Fibroblast of lung (primary cell): ENCODE data around the gene KLRC2. TPM values are rescaled to one million over a fixed set of nuclear protein-coding genes. Genes with fewer than 3 reads are reported as not detected.
"Not testable (repeated sequence)": the region's sequence is repeated elsewhere in the genome, so short reads cannot be mapped to it uniquely, and the experiment has no call there.

Source experiments
- DNase-seq, 2 donors: peaks; one replicate each; pipeline versions ENCODE4 v3.0.0 to v3.0.0-alpha.2; 2010; ENCODE audit warnings: low read depth in 2 of 2
- H2AFZ ChIP-seq: 2 replicates; pipeline ENCODE4 v1.5.1; 2012; ENCODE audit warnings: low read length, control low read depth, inconsistent platforms
- H3K27ac ChIP-seq: 2 replicates; pipeline ENCODE4 v1.5.1; 2011; ENCODE audit warnings: low read length, control low read depth; ENCODE audit not compliant: insufficient read depth
- H3K27me3 ChIP-seq: 2 replicates; pipeline ENCODE4 v1.5.1; 2011; ENCODE audit warnings: mild to moderate bottlenecking, low read length; ENCODE audit not compliant: control insufficient read depth, insufficient read depth
- H3K36me3 ChIP-seq: 2 replicates; pipeline ENCODE4 v1.5.1; 2011; ENCODE audit warnings: low read length; ENCODE audit not compliant: control insufficient read depth, insufficient read depth
- H3K4me1 ChIP-seq: 2 replicates; pipeline ENCODE4 v1.5.1; 2011; ENCODE audit warnings: low read length; ENCODE audit not compliant: control insufficient read depth, insufficient read depth; ENCODE audit errors: extremely low read depth
- H3K4me2 ChIP-seq: 2 replicates; pipeline ENCODE4 v1.5.1; 2011; ENCODE audit warnings: low read length, control low read depth; ENCODE audit not compliant: insufficient read depth; ENCODE audit errors: extremely low read depth
- H3K4me3 ChIP-seq, 4 experiments: fragments of 200-600 bp in 1 of 4; sonication (generic) in 1 of 4; replicated peaks in 1 of 4; 2 replicates each; pipeline ENCODE4 v1.5.1; 2011 to 2016; ENCODE audit warnings: low read length in 4 of 4, low read depth in 3 of 4, mild to moderate bottlenecking in 3 of 4, control low read depth in 2 of 4, inconsistent platforms in 1 of 4, mixed read lengths in 1 of 4; ENCODE audit not compliant: insufficient read depth in 1 of 4; ENCODE audit errors: control extremely low read depth in 1 of 4
- H3K79me2 ChIP-seq: 2 replicates; pipeline ENCODE4 v1.5.1; 2012; ENCODE audit warnings: mild to moderate bottlenecking, low read length, inconsistent platforms; ENCODE audit not compliant: control insufficient read depth, insufficient read depth
- H3K9ac ChIP-seq: 2 replicates; pipeline ENCODE4 v1.5.1; 2011; ENCODE audit warnings: mild to moderate bottlenecking, low read length, control low read depth; ENCODE audit not compliant: insufficient read depth
- H3K9me3 ChIP-seq: 2 replicates; pipeline ENCODE4 v1.5.1; 2012; ENCODE audit warnings: low read depth, low read length; ENCODE audit not compliant: control insufficient read depth, insufficient read depth
- H4K20me1 ChIP-seq: 2 replicates; pipeline ENCODE4 v1.5.1; 2011; ENCODE audit warnings: low read length; ENCODE audit not compliant: control insufficient read depth, insufficient read depth; ENCODE audit errors: extremely low read depth
- EZH2 ChIP-seq: IDR thresholded peaks from 2 replicates; pipeline ENCODE4 v1.5.1; 2012; ENCODE audit warnings: low read length, control low read depth, mild to moderate bottlenecking; ENCODE audit errors: missing control alignments
- polyA minus RNA-seq: library from RNA; depleted of rRNA, polyadenylated mRNA; stranded (reverse); fragments of >200 nt; gene quantifications from 2 replicates; pipeline ENCODE4 v1.2.3, GENCODE V29; 2011; ENCODE audit warnings: low replicate concordance
- polyA plus RNA-seq, 2 donors: library from polyadenylated mRNA; depleted of rRNA in 1 of 2; stranded (reverse) in 1 of 2; unstranded in 1 of 2; fragments of >200 nt; gene quantifications; 2 replicates each; pipeline ENCODE4 v1.2.1, GENCODE V29; 2011 to 2012; ENCODE audit warnings: missing spikeins in 1 of 2
- total RNA-seq: library from RNA; depleted of rRNA; stranded (reverse); fragments of >200 nt; gene quantifications from 2 replicates; pipeline ENCODE4 v1.2.1, GENCODE V29; 2014
- TF ChIP-seq, protein P1 (sequence below), 2 donors: IDR thresholded peaks in 1 of 2; conservative IDR thresholded peaks in 1 of 2; 1 replicate in 1 of 2; 2 replicates in 1 of 2; pipeline ENCODE4 v1.5.1; 2011 to 2012; ENCODE audit warnings: low read length in 2 of 2, control low read depth in 1 of 2, inconsistent platforms in 1 of 2, low read depth in 1 of 2, mild to moderate bottlenecking in 1 of 2

The KLRC2 gene
- total RNA-seq (not detected in 2 replicates), polyA plus RNA-seq (not detected in 2 replicates), polyA minus RNA-seq (not detected in 2 replicates)
- polyA plus RNA-seq (2012) = not detected in 2 replicates

DNA sequence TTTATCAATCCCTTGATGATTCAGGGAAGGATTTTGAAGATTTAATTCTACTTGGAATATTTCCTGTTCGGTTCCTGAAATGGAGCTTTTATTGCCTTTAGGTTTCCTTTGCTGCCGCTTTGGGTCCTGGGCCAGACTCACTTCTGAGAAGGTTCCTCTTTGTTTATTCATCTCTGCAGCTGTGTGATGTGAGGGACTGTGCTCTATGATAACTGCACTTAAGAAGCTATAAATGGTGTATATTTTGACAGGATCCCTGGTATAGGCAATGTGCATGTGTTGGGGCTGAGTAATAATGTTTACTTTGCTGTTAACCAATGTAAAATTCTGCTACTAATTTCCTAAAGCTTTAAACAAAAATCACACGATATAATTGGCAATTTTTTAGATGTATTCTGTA, at the start of gene KLRC2:
TSS of gene KLRC2 (minus strand) at position 195 of the 400 bp plus-strand sequence. CDS start at position 171, 24 bp downstream.
- DNase-seq = peak in 1 of 2 donors; percentile 24
- H3K36me3 ChIP-seq, H3K27ac ChIP-seq, H3K79me2 ChIP-seq, H3K9ac ChIP-seq, H4K20me1 ChIP-seq, H3K9me3 ChIP-seq, H2AFZ ChIP-seq, H3K27me3 ChIP-seq, H3K4me3 ChIP-seq, H3K4me2 ChIP-seq, H3K4me1 ChIP-seq: not testable (repeated sequence)

DNA sequence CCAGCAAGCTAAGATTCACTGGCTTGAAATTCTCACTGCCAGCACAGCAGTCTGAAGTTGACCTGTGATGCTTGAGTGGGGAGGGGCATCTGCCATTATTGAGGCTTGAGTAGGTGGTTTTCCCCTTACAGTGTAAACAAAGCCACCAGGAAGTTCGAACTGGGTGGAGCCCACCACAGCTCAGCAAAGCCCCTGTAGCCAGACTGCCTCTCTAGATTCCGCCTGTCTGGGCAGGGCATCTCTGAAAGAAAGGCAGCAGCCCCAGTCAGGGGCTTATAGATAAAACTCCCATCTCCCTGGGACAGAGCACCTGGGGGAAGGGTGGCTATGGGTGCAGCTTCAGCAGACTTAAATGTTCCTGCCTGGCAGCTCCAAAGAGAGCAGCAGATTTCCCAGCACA, 46.1 kb upstream of the KLRC2 start:
- H3K36me3 ChIP-seq, H3K4me3 ChIP-seq, H3K79me2 ChIP-seq, H3K9ac ChIP-seq, H3K4me2 ChIP-seq, H3K27ac ChIP-seq, H3K4me1 ChIP-seq, H2AFZ ChIP-seq, H4K20me1 ChIP-seq, DNase-seq, H3K9me3 ChIP-seq, H3K27me3 ChIP-seq: not testable (repeated sequence)

DNA sequence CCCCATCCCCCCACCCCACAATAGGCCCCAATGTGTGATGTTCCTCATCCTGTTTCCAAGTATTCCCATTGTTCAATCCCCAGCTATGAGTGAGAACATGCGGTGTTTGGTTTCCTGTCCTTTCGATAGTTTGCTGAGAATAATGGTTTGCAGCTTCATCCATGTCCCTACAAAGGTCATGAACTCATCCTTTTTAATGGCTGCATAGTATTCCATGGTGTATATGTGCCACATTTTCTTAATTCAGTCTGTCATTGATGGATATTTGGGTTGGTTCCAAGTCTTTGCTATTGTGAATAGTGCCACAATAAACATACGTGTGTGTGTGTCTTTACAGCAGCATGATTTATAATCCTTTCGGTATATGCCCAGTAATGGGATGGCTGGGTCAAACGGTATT, 37.0 kb upstream of the KLRC2 start:
- H3K4me3 ChIP-seq, H3K27ac ChIP-seq, H3K4me1 ChIP-seq, H3K4me2 ChIP-seq, H3K9ac ChIP-seq, H3K36me3 ChIP-seq, H4K20me1 ChIP-seq, H3K27me3 ChIP-seq, H2AFZ ChIP-seq, H3K9me3 ChIP-seq, H3K79me2 ChIP-seq, DNase-seq: not testable (repeated sequence)

DNA sequence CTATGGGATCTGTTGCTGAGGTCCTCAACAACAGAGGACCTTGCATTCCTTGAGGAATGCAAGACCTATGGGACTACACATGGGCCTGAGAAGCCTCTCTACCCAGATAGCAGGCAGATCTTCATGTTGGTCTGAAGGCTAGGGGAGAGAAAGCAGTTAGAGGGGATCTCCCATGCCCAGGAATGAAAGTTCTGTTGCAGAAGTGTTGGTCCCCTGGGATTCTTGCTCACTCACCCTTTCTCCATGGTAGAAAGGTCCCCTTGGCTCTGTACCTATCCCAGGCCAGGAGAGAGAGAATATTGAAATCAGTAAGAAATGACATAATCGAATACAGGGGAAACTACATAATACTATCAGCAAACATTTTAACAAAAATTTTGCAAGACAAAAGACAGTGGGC, 33.9 kb upstream of the KLRC2 start:
- no peak for DNase-seq
- H4K20me1 ChIP-seq = no peaks in the 10 kb centered on the region
- no peak overlapping the region for H2AFZ ChIP-seq
- no peaks in the 10 kb centered on the region for H3K27me3 ChIP-seq
- no peaks in the 10 kb centered on the region for H3K4me1 ChIP-seq
- H3K4me2 ChIP-seq = no peak overlapping the region
- TF ChIP-seq, protein P1, sequence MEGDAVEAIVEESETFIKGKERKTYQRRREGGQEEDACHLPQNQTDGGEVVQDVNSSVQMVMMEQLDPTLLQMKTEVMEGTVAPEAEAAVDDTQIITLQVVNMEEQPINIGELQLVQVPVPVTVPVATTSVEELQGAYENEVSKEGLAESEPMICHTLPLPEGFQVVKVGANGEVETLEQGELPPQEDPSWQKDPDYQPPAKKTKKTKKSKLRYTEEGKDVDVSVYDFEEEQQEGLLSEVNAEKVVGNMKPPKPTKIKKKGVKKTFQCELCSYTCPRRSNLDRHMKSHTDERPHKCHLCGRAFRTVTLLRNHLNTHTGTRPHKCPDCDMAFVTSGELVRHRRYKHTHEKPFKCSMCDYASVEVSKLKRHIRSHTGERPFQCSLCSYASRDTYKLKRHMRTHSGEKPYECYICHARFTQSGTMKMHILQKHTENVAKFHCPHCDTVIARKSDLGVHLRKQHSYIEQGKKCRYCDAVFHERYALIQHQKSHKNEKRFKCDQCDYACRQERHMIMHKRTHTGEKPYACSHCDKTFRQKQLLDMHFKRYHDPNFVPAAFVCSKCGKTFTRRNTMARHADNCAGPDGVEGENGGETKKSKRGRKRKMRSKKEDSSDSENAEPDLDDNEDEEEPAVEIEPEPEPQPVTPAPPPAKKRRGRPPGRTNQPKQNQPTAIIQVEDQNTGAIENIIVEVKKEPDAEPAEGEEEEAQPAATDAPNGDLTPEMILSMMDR (conservative IDR thresholded peaks at IDR 0.05 in 1 of 2, IDR thresholded peaks at IDR 0.05 in 1 of 2; ENCODE audit: low read depth in 1 of 2, low read length in 2 of 2) = no peak
- no peak for TF ChIP-seq EZH2
- H3K9ac ChIP-seq = no peak overlapping the region
- H3K27ac ChIP-seq = no peak overlapping the region
- H3K4me3 ChIP-seq = no peak overlapping the region
- H3K36me3 ChIP-seq = no peaks in the 10 kb centered on the region
- no peaks in the 10 kb centered on the region for H3K9me3 ChIP-seq
- H3K79me2 ChIP-seq = no peaks in the 10 kb centered on the region
